EH (cell line): Measurements from ENCODE around the gene TMEM185B.
"Not testable (repeated sequence)": the region's sequence is repeated elsewhere in the genome, so short reads cannot be mapped to it uniquely, and the experiment has no call there.

Source experiments
- DNase-seq: peaks from one replicate; pipeline ENCODE4 v3.0.0-alpha.2; 2015; ENCODE audit warnings: low read depth

The TMEM185B gene

GRCh38 chr2:120204945-120205670, 18.1 kb downstream of the TMEM185B start:
- no peak for DNase-seq

GRCh38 chr2:120204417-120204816, 18.8 kb downstream of the TMEM185B start:
- no peak for DNase-seq

- DNase-seq: no peak
Observed at GRCh38 chr2:120204022-120204405, 19.2 kb downstream of the TMEM185B start.

- no peak for DNase-seq
Observed at GRCh38 chr2:120203251-120204021, 19.8 kb downstream of the TMEM185B start.

- not testable (repeated sequence) for DNase-seq
Observed at GRCh38 chr2:120199817-120200459, 23.3 kb downstream of the TMEM185B start.

GRCh38 chr2:120195553-120195952, 27.6 kb downstream of the TMEM185B start:
- no peak for DNase-seq

- no peak for DNase-seq
Observed at GRCh38 chr2:120192280-120192679, 30.9 kb downstream of the TMEM185B start.

- no peak for DNase-seq
Observed at GRCh38 chr2:120189189-120189588, 34.0 kb downstream of the TMEM185B start.

GRCh38 chr2:120182019-120182560, 41.1 kb downstream of the TMEM185B start:
- DNase-seq: no peak

GRCh38 chr2:120180066-120180465, 43.1 kb downstream of the TMEM185B start:
- DNase-seq: no peak

- DNase-seq: no peak
Observed at GRCh38 chr2:120179396-120179795, 43.8 kb downstream of the TMEM185B start.

- no peak for DNase-seq
Observed at GRCh38 chr2:120177973-120178372, 45.2 kb downstream of the TMEM185B start.

- DNase-seq: peak; percentile 8
Observed at GRCh38 chr2:120177001-120177621, 46.1 kb downstream of the TMEM185B start.

- DNase-seq: no peak
Observed at GRCh38 chr2:120176526-120176925, 46.7 kb downstream of the TMEM185B start.

- peak; percentile 70 for DNase-seq
Observed at GRCh38 chr2:120174963-120175581, 48.1 kb downstream of the TMEM185B start.
